HUDEP-2 (cell line): ENCODE results near the gene RASSF10.

ENCODE experiments used
- DNase-seq, 76 experiments: peaks; one replicate each; lab custom pipeline; 2025; ENCODE audit not compliant: unreplicated experiment in 76 of 76; lab: John Stamatoyannopoulos, UW

Gene RASSF10

GRCh38 chr11:13052130-13052571 lies 43.0 kb downstream of the RASSF10 start:
- DNase-seq = no peak

GRCh38 chr11:13053255-13053917 lies 44.3 kb downstream of the RASSF10 start:
- no peak for DNase-seq

- DNase-seq = no peak
Observed at GRCh38 chr11:13054278-13054677, 45.2 kb downstream of the RASSF10 start.

GRCh38 chr11:13055200-13055599 lies 46.1 kb downstream of the RASSF10 start:
- DNase-seq = no peak

- no peak for DNase-seq
Observed at GRCh38 chr11:13061294-13061990, 52.3 kb downstream of the RASSF10 start.
